ENCODE results near the gene PIGT.
"Not testable (repeated sequence)": the region's sequence is repeated elsewhere in the genome, so short reads cannot be mapped to it uniquely, and the experiment has no call there.

Gene PIGT

DNA sequence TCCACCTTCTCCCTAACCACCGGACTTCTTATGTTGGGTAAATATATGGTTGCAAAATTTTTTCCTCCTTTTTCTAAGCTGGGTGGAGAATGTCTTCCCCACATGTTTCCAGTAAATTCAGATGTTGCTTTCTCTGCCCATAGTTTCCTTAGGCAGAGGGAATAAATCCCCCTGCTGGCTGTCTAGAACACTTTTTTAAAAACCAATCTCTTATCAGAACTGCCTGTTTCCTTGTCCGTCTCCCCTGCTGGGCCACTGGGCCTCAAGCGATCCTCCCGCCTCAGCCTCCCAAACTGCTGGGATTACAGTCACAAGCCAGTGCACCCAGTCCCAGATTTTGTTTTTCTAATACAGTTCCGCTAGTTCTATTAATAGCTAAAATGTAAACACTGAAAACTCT lies 43.7 kb downstream of the PIGT start:
- no peaks in the 10 kb centered on the region for H3K27me3 Mint-ChIP-seq
- no peaks in the 10 kb centered on the region for H3K4me1 Mint-ChIP-seq
- H3K4me3 Mint-ChIP-seq: no peak overlapping the region
- H3K27ac Mint-ChIP-seq: no peak overlapping the region
- no peaks in the 10 kb centered on the region for H3K36me3 Mint-ChIP-seq
- H3K9me3 Mint-ChIP-seq: no peaks in the 10 kb centered on the region
- no peak for ATAC-seq

- no peak for ATAC-seq
- no peaks in the 10 kb centered on the region for H3K36me3 Mint-ChIP-seq
- no peaks in the 10 kb centered on the region for H3K9me3 Mint-ChIP-seq
Measured at GRCh38 chr20:45461225-45461624, 45.3 kb downstream of the PIGT start.

DNA sequence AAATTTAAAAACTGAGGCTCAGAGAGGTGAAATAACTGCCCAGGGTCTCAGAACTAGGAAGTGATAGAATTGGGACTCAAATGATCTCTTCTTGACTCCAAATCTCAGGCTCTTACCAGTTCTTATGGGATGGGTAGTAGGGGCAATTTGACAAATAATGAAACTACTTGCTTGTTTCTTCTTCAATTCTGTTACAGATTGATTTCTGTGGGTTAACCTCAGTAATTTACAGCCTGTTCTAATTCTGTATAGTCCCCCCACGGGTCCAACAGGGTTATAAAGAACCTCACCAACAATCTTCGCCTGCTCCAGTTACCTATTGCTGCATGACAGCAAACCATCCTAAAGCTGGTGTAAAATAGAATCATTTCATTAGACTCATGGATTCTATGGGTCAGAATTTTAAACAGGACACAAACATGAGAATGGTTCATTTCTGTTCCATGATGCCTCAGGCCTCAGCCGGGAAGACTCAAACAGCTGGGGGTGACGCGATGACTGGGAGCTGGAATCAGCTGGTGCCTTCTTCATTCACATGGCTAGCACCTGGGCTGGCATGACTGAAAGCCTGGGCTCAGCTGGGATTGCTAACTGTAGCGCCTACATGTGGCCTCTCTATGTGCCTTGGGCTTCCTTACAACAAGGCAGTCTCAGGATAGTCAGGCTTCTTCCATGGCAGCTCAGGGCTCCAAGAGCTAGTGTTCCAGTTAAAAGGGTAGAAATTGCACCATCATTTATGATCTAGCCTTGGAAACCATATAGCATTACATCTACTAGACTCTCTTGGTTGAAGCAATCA lies 47.0 kb downstream of the PIGT start:
- ATAC-seq: no peak
- H3K36me3 Mint-ChIP-seq: no peaks in the 10 kb centered on the region
- H3K4me1 Mint-ChIP-seq: no peaks in the 10 kb centered on the region
- no peaks in the 10 kb centered on the region for H3K9me3 Mint-ChIP-seq
- peaks cover 2% of the 10 kb centered on the region for H3K27me3 Mint-ChIP-seq
- H3K27ac Mint-ChIP-seq: no peak overlapping the region
- H3K4me3 Mint-ChIP-seq: no peak overlapping the region

More at GRCh38 chr20:45461225-45461624, 45.3 kb downstream of the PIGT start:
- Mint-ChIP-seq H3K27me3 (no peaks in the 10 kb centered on the region), H3K4me3 (no peak overlapping the region), H3K27ac (no peak overlapping the region), H3K4me1 (no peaks in the 10 kb centered on the region)

- Mint-ChIP-seq H3K4me3 (no peak overlapping the region), H3K27ac (no peak overlapping the region), H3K4me1 (no peaks in the 10 kb centered on the region), H3K36me3 (no peaks in the 10 kb centered on the region), H3K9me3 (no peaks in the 10 kb centered on the region), H3K27me3 (peaks cover 10% of the 10 kb centered on the region)
- ATAC-seq: no peak
Measured at GRCh38 chr20:45463709-45464108, 47.8 kb downstream of the PIGT start.

DNA sequence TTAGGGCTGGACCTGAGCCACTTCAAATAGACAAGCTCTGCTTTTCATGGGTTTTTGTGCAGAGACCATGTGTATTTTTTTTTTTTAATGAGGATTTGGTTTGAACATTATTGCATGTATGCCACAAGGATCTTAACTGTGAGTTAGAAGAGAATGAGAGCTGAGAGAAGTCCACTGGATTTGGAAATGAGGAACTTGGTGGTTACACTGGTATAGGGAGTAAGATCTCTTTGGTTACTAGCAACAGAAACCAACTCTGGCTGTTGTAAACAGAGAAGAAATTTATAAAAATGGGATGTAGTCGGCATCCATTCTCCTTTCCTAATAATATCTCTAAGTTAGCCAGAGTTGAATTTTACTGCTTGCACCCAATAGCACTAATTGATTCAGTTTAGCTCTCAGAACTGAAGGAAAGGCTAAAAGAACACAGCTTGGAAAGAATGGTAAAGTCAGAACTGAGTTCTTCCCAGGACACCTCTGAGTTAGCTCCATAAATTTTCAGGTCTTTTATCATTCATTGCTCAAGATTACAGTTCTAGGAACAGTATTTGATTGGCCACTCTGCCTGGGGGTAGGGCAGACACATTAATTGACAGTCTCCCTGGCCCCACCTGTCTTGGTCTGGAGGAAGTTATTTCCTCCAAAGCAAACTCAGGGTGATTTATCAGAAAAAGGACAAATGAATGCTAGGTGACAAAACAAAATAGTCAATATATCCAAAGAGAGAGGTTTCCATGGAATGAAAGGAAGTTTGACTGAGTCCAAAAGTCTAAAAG lies 49.7 kb downstream of the PIGT start:
- no peak overlapping the region for H3K4me3 Mint-ChIP-seq
- peaks cover 11% of the 10 kb centered on the region for H3K4me1 Mint-ChIP-seq
- H3K27me3 Mint-ChIP-seq: peaks cover 30% of the 10 kb centered on the region
- no peaks in the 10 kb centered on the region for H3K9me3 Mint-ChIP-seq
- H3K36me3 Mint-ChIP-seq: no peaks in the 10 kb centered on the region
- ATAC-seq: no peak
- H3K27ac Mint-ChIP-seq: no peak overlapping the region

DNA sequence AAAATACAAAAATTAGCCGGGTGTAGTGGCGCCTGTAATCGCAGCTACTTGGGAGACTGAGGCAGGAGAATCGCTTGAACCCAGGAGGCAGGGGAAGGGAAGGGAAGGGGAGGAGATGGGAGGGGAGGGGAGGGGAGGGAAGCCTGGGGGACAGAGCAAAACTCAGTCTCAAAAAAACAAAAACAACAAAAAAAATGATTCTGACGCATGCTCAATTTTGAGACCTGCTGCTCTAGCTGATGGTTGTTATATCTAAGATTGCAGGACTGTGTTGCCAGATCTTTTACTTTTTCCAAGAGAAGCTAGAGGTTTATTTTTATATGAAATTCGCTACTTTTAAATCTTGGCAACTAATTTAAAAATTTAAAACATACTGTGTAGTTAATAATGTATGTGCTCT lies 51.2 kb downstream of the PIGT start:
- ATAC-seq: no peak
- H3K9me3 Mint-ChIP-seq: no peaks in the 10 kb centered on the region
- H3K27ac Mint-ChIP-seq: no peak overlapping the region
- peaks cover 42% of the 10 kb centered on the region for H3K27me3 Mint-ChIP-seq
- no peaks in the 10 kb centered on the region for H3K36me3 Mint-ChIP-seq
- H3K4me3 Mint-ChIP-seq: no peak overlapping the region
- H3K4me1 Mint-ChIP-seq: peaks cover 20% of the 10 kb centered on the region

DNA sequence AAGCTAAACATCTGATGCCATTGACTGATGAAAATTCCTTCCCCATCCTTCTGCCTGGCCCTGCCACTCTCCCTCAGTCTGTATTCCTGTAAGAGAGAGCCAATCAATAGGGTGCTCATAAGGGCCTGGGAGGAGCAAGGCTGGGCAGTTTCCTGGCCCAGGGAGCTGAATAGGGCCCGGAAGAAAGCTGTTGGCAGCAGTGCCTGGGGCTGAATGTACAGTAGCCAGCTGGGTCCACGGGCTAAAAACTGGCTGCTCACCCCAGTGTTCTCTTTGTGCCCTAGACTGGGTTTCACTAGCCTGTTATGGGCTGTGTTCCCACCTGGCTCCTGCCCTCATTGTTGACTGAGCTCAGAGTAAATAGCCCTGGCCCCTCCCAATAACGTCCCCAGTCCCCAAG lies 51.9 kb downstream of the PIGT start:
- no peaks in the 10 kb centered on the region for H3K9me3 Mint-ChIP-seq
- H3K36me3 Mint-ChIP-seq: no peaks in the 10 kb centered on the region
- H3K27ac Mint-ChIP-seq: no peak overlapping the region
- no peak overlapping the region for H3K4me3 Mint-ChIP-seq
- no peak for ATAC-seq
- H3K4me1 Mint-ChIP-seq: peaks cover 20% of the 10 kb centered on the region
- peaks cover 42% of the 10 kb centered on the region for H3K27me3 Mint-ChIP-seq

- ATAC-seq: peak; percentile 61
- Mint-ChIP-seq H3K36me3 (no peaks in the 10 kb centered on the region), H3K27ac (peak within 1 kb of the TSS; percentile 57), H3K4me3 (peak within 1 kb of the TSS; percentile 59), H3K4me1 (peaks cover 20% of the 10 kb centered on the region), H3K27me3 (peaks cover 42% of the 10 kb centered on the region), H3K9me3 (no peaks in the 10 kb centered on the region)
Measured at GRCh38 chr20:45469336-45470261, 53.7 kb downstream of the PIGT start, which contains the start of gene WFDC2. Gene WFDC2, plus strand, starts transcription at chr20:45469753. Its CDS starts 29 bp downstream, at chr20:45469782.

DNA sequence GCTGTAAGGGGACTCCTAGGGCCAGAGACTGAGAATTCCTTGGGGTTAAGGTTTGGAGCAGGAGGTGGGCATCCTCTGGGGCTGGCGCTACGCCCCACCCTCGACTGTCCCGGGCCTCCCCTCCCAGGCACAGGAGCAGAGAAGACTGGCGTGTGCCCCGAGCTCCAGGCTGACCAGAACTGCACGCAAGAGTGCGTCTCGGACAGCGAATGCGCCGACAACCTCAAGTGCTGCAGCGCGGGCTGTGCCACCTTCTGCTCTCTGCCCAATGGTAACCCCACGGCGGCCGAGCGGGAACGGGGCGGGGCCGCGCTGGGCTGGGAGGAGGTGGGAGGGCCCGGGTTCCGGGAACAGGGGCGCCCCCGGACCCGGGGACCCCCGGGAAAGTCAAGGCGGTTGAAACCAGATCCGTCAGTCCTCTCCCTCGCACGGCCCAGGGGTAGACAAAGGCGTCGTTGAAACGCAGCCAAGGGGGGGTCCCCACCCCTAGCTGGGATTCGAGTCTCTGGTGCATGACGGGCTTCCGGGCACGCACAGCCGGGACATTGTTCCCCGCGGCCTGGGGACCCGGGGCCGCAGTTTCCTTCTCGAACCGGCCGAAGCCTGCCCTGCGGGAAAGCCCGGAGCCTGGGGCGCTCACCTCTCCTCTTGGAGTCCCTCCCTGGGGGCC lies 54.5 kb downstream of the PIGT start:
- peak; percentile 71 for ATAC-seq
- Mint-ChIP-seq H3K36me3 (no peaks in the 10 kb centered on the region), H3K27ac (peak overlapping the region; percentile 57), H3K27me3 (peaks cover 42% of the 10 kb centered on the region), H3K4me1 (peaks cover 20% of the 10 kb centered on the region), H3K4me3 (peak overlapping the region; percentile 59), H3K9me3 (no peaks in the 10 kb centered on the region)

DNA sequence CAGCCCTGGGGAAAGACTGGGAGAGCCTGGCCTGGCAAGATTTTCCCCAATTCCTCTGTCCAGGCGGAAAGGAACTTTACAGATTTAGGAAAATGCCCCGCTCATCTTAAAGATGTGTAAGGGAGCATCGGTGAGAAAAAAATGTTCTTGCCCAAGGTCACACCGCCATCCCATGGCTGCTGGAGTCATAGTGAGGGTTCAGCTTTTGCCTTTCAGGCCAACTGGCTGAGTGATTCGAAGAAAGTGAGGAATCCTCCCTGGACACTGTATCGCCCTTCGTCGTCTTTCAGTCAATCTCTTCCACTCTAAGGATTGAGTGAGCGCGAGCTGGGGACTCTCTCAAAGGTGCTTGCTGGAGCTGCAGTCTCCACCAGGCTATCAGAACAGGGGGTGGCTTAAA lies 55.0 kb downstream of the PIGT start:
- Mint-ChIP-seq H3K4me1 (peaks cover 20% of the 10 kb centered on the region), H3K27ac (no peak overlapping the region), H3K36me3 (no peaks in the 10 kb centered on the region), H3K9me3 (no peaks in the 10 kb centered on the region), H3K27me3 (peaks cover 42% of the 10 kb centered on the region), H3K4me3 (peak overlapping the region; percentile 59)
- ATAC-seq: peak; percentile 14

DNA sequence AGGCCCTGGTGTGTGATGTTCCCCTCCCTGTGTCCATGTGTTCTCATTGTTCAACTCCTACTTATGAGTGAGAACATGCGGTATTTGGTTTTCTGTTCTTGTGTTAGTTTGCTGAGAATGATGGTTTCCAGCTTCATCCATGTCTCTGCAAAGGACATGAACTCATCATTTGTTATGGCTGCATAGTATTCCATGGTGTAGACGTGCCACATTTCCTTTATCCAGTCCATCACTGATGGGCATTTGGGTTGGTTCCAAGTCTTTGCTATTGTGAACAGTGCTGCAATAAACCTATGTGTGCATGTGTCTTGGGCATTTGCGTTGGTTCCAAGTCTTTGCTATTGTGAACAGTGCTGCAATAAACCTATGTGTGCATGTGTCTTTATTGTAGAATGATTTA lies 56.3 kb downstream of the PIGT start:
- H3K4me1 Mint-ChIP-seq: peaks cover 20% of the 10 kb centered on the region
- H3K4me3 Mint-ChIP-seq, H3K27ac Mint-ChIP-seq, ATAC-seq, H3K36me3 Mint-ChIP-seq, H3K9me3 Mint-ChIP-seq: not testable (repeated sequence)
- H3K27me3 Mint-ChIP-seq: peaks cover 42% of the 10 kb centered on the region

All from stimulated activated memory B cell treated with anti-CD40 and anti-IgM and Interleukin-4, amounts not matched to agents 10 μg/mL and 1 μg/mL and 100 μg/mL, for 72 hours (primary cell).